Measurements from ENCODE around the gene SLC35G3. TPM values are rescaled to one million over a fixed set of nuclear protein-coding genes. Genes with fewer than 3 reads are reported as not detected.

SLC35G3 gene
- total RNA-seq, 1 experiment from 2014 or later = not detected

- H3K4me1 Mint-ChIP-seq = no peaks in the 10 kb centered on the region
- no peak for DNase-seq
- H3K36me3 Mint-ChIP-seq (ENCODE audit: insufficient read depth in 1 of 3, low read depth in 3 of 3) = peaks cover 8 to 12% (median 9%) of the 10 kb centered on the region in 3 experiments
- Histone ChIP-seq H2AFZ (ENCODE audit: low read length) (no peak overlapping the region), H3K27ac (ENCODE audit: insufficient read length, low read depth, low read length) (no peak overlapping the region), H2BK15ac (ENCODE audit: low read depth, low read length) (no peak overlapping the region), H3K14ac (ENCODE audit: insufficient read depth, low read length) (no peak overlapping the region), H3K79me1 (ENCODE audit: insufficient read depth, low read depth, low read length, poor library complexity, severe bottlenecking) (no peaks in the 10 kb centered on the region), H3K27me3 (ENCODE audit: insufficient read depth, low read length) (no peaks in the 10 kb centered on the region), H3K79me2 (ENCODE audit: insufficient read depth, low read length) (no peaks in the 10 kb centered on the region), H2AK5ac (ENCODE audit: insufficient read length, low read length) (no peak overlapping the region), H2BK12ac (ENCODE audit: insufficient read length, low read depth, low read length) (no peak overlapping the region), H2BK20ac (ENCODE audit: low read depth, low read length, poor library complexity, severe bottlenecking) (no peak overlapping the region), H3K4ac (ENCODE audit: low read depth, low read length) (no peak overlapping the region), H2BK5ac (ENCODE audit: insufficient read length, low read length) (no peak overlapping the region), H4K91ac (ENCODE audit: insufficient read length, low read depth, low read length) (no peak overlapping the region), H3K18ac (ENCODE audit: insufficient read length, low read depth, low read length) (no peak overlapping the region), H3K23me2 (ENCODE audit: insufficient read length, low read depth, low read length, poor library complexity, severe bottlenecking) (no peaks in the 10 kb centered on the region), H3K56ac (ENCODE audit: insufficient read length, low read depth, low read length) (no peak overlapping the region), H3K4me2 (ENCODE audit: insufficient read depth, insufficient read length, low read length) (no peak overlapping the region), H3K4me1 (ENCODE audit: insufficient read depth, low read length) (no peaks in the 10 kb centered on the region), H3K9ac (ENCODE audit: extremely low read depth, insufficient read length, low read length) (no peak overlapping the region), H2BK120ac (ENCODE audit: low read depth, low read length, poor library complexity, severe bottlenecking) (no peak overlapping the region), H3K23ac (ENCODE audit: insufficient read length, low read depth, low read length) (no peak overlapping the region), H4K20me1 (ENCODE audit: control insufficient read depth, insufficient read depth, insufficient read length) (no peaks in the 10 kb centered on the region), H3T11ph (ENCODE audit: low read length) (no peak overlapping the region), H4K8ac (replicated peaks; ENCODE audit: insufficient read length, low read depth, low read length) (no peak overlapping the region), H4K5ac (ENCODE audit: insufficient read length, low read depth, low read length) (no peak overlapping the region), H3K9me3 (ENCODE audit: control insufficient read depth, low read depth, low read length) (no peaks in the 10 kb centered on the region)
- H3K27ac Mint-ChIP-seq = no peak overlapping the region
- H3K27me3 Mint-ChIP-seq (ENCODE audit: low read depth) = peaks cover 3% of the 10 kb centered on the region
- H3K9me3 Mint-ChIP-seq = peaks cover 33% of the 10 kb centered on the region in 2 experiments
- no CpG with 5 or more reads among the region's 8 CpGs for WGBS (ENCODE audit: extremely low coverage, insufficient read length, low lambda C conversion rate)
- TF ChIP-seq, protein P1, sequence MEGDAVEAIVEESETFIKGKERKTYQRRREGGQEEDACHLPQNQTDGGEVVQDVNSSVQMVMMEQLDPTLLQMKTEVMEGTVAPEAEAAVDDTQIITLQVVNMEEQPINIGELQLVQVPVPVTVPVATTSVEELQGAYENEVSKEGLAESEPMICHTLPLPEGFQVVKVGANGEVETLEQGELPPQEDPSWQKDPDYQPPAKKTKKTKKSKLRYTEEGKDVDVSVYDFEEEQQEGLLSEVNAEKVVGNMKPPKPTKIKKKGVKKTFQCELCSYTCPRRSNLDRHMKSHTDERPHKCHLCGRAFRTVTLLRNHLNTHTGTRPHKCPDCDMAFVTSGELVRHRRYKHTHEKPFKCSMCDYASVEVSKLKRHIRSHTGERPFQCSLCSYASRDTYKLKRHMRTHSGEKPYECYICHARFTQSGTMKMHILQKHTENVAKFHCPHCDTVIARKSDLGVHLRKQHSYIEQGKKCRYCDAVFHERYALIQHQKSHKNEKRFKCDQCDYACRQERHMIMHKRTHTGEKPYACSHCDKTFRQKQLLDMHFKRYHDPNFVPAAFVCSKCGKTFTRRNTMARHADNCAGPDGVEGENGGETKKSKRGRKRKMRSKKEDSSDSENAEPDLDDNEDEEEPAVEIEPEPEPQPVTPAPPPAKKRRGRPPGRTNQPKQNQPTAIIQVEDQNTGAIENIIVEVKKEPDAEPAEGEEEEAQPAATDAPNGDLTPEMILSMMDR (conservative IDR thresholded peaks at IDR 0.05) = no peak
- no peak overlapping the region for H3K4me3 Mint-ChIP-seq
Measured at GRCh38 chr17:35192708-35193107, 1.5 kb downstream of the SLC35G3 start.

Measured in H9 (cell line).